ENCODE results near the gene AHCYL2. TPM values are rescaled to one million over a fixed set of nuclear protein-coding genes. Genes with fewer than 3 reads are reported as not detected.

Gene AHCYL2
- total RNA-seq, 3 donors from 2014 or later (not counting 1 experiment from before 2014, with no cell fraction given): 11.6 to 15.2 (median 14.5) TPM

- Histone ChIP-seq H3K27ac (ENCODE audit: low read length) (no peak overlapping the region), H3K9me3 (ENCODE audit: control insufficient read depth, insufficient read depth, low read length) (no peaks in the 10 kb centered on the region), H3K4me1 (ENCODE audit: control insufficient read depth, insufficient read depth, low read length) (no peaks in the 10 kb centered on the region), H3K4me3 (ENCODE audit: low read length) (no peak overlapping the region), H3K27me3 (ENCODE audit: control insufficient read depth, insufficient read depth, low read length) (no peaks in the 10 kb centered on the region), H3K36me3 (ENCODE audit: control insufficient read depth, insufficient read depth, low read length) (no peaks in the 10 kb centered on the region)
- H3K9me3 Mint-ChIP-seq: peaks cover 5% of the 10 kb centered on the region in 2 donors
- intact Hi-C loops (cut with micrococcal nuclease): no loop called here
- no peak overlapping the region for H3K27ac Mint-ChIP-seq
- no peak overlapping the region for H3K4me3 Mint-ChIP-seq
- 96% methylated on average over 3 of the region's 3 CpGs for WGBS (ENCODE audit: insufficient coverage)
- ATAC-seq (no peak), DNase-seq (no peak)
- no peaks in the 10 kb centered on the region for H3K27me3 Mint-ChIP-seq (ENCODE audit: low read depth in 2 of 2)
- TF ChIP-seq CTCF (IDR thresholded peaks at IDR 0.05): no peak
- peaks cover 0 to 10% of the 10 kb centered on the region in 2 donors for H3K4me1 Mint-ChIP-seq
- H3K36me3 Mint-ChIP-seq: peaks cover 18% of the 10 kb centered on the region
Observed at GRCh38 chr7:129307592-129307991, 82.8 kb downstream of the AHCYL2 start.

- no peak overlapping the region for H3K27ac Mint-ChIP-seq
- intact Hi-C loops (cut with micrococcal nuclease): no loop called here
- peaks cover 5% of the 10 kb centered on the region in 2 donors for H3K9me3 Mint-ChIP-seq
- Histone ChIP-seq H3K36me3 (ENCODE audit: control insufficient read depth, insufficient read depth, low read length) (no peaks in the 10 kb centered on the region), H3K9me3 (ENCODE audit: control insufficient read depth, insufficient read depth, low read length) (no peaks in the 10 kb centered on the region), H3K4me1 (ENCODE audit: control insufficient read depth, insufficient read depth, low read length) (no peaks in the 10 kb centered on the region), H3K4me3 (ENCODE audit: low read length) (no peak overlapping the region), H3K27ac (ENCODE audit: low read length) (no peak overlapping the region), H3K27me3 (ENCODE audit: control insufficient read depth, insufficient read depth, low read length) (no peaks in the 10 kb centered on the region)
- DNase-seq (no peak), ATAC-seq (no peak)
- H3K4me1 Mint-ChIP-seq: peaks cover 0 to 10% of the 10 kb centered on the region in 2 donors
- no peak overlapping the region for H3K4me3 Mint-ChIP-seq
- WGBS (ENCODE audit: insufficient coverage): 88% methylated on average over 1 of the region's 1 CpG
- no peak for TF ChIP-seq CTCF (IDR thresholded peaks at IDR 0.05)
- H3K27me3 Mint-ChIP-seq (ENCODE audit: low read depth in 2 of 2): no peaks in the 10 kb centered on the region
- H3K36me3 Mint-ChIP-seq: peaks cover 18% of the 10 kb centered on the region
Observed at GRCh38 chr7:129308047-129308446, 83.2 kb downstream of the AHCYL2 start.

- Histone ChIP-seq H3K9me3 (ENCODE audit: control insufficient read depth, insufficient read depth, low read length) (no peaks in the 10 kb centered on the region), H3K36me3 (ENCODE audit: control insufficient read depth, insufficient read depth, low read length) (no peaks in the 10 kb centered on the region), H3K27me3 (ENCODE audit: control insufficient read depth, insufficient read depth, low read length) (no peaks in the 10 kb centered on the region), H3K27ac (ENCODE audit: low read length) (no peak overlapping the region), H3K4me1 (ENCODE audit: control insufficient read depth, insufficient read depth, low read length) (no peaks in the 10 kb centered on the region), H3K4me3 (ENCODE audit: low read length) (no peak overlapping the region)
- 93% methylated on average over 5 of the region's 5 CpGs for WGBS (ENCODE audit: insufficient coverage)
- H3K9me3 Mint-ChIP-seq: no peaks in the 10 kb centered on the region
- TF ChIP-seq CTCF (IDR thresholded peaks at IDR 0.05): no peak
- H3K27me3 Mint-ChIP-seq (ENCODE audit: low read depth in 2 of 2): no peaks in the 10 kb centered on the region
- peaks cover 0 to 10% of the 10 kb centered on the region in 2 donors for H3K4me1 Mint-ChIP-seq
- H3K36me3 Mint-ChIP-seq: no peaks in the 10 kb centered on the region
- no peak for ATAC-seq
- DNase-seq: no peak
- H3K4me3 Mint-ChIP-seq: no peak overlapping the region
- intact Hi-C loops (cut with micrococcal nuclease): no loop called here
- no peak overlapping the region for H3K27ac Mint-ChIP-seq
Observed at GRCh38 chr7:129311429-129311828, 86.6 kb downstream of the AHCYL2 start.

GRCh38 chr7:129313282-129313681 is 88.5 kb downstream of the AHCYL2 start:
- no peaks in the 10 kb centered on the region for H3K9me3 Mint-ChIP-seq
- no peaks in the 10 kb centered on the region for H3K27me3 Mint-ChIP-seq (ENCODE audit: low read depth in 2 of 2)
- H3K36me3 Mint-ChIP-seq: no peaks in the 10 kb centered on the region
- no peak overlapping the region for H3K27ac Mint-ChIP-seq
- peaks cover 0 to 5% of the 10 kb centered on the region in 2 donors for H3K4me1 Mint-ChIP-seq
- H3K27me3 ChIP-seq (ENCODE audit: control insufficient read depth, insufficient read depth, low read length): no peaks in the 10 kb centered on the region
- intact Hi-C loops (cut with micrococcal nuclease): no loop called here
- DNase-seq (no peak), ATAC-seq (no peak)
- no peak overlapping the region for H3K4me3 ChIP-seq (ENCODE audit: low read length)
- no peaks in the 10 kb centered on the region for H3K4me1 ChIP-seq (ENCODE audit: control insufficient read depth, insufficient read depth, low read length)
- no peaks in the 10 kb centered on the region for H3K9me3 ChIP-seq (ENCODE audit: control insufficient read depth, insufficient read depth, low read length)
- 99% methylated on average over 2 of the region's 3 CpGs for WGBS (ENCODE audit: insufficient coverage)
- no peaks in the 10 kb centered on the region for H3K36me3 ChIP-seq (ENCODE audit: control insufficient read depth, insufficient read depth, low read length)
- no peak overlapping the region for H3K27ac ChIP-seq (ENCODE audit: low read length)
- no peak for TF ChIP-seq CTCF (IDR thresholded peaks at IDR 0.05)
- no peak overlapping the region for H3K4me3 Mint-ChIP-seq

All from natural killer cell (primary cell).